ENCODE data around the gene SDR42E1. TPM values are rescaled to one million over a fixed set of nuclear protein-coding genes. Genes with fewer than 3 reads are reported as not detected.

The SDR42E1 gene
- total and polyA plus RNA-seq, 2 donors from 2014 or later = 2.5 to 15.0 TPM

- peaks cover 0 to 33% (median 26%) of the 10 kb centered on the region in 3 donors for H3K36me3 ChIP-seq (ENCODE audit: control insufficient read depth in 2 of 3, insufficient read depth in 3 of 3, low read length in 3 of 3)
- DNase-seq = peak in 2 of 5 donors; percentile 42 to 69
These were observed 70.3 kb downstream of the SDR42E1 start for GRCh38 chr16:81940781-81941560.

GRCh38 chr16:81939164-81940056, 71.9 kb downstream of the SDR42E1 start:
- H3K36me3 ChIP-seq (ENCODE audit: control insufficient read depth in 2 of 3, insufficient read depth in 3 of 3, low read length in 3 of 3) = peaks cover 0 to 30% (median 24%) of the 10 kb centered on the region in 3 donors
- FAIRE-seq = no peak
- intact Hi-C loops (cut with DNase I) = no loop called here
- H3K4me3 ChIP-seq (ENCODE audit: low read length in 3 of 3) = no peak overlapping the region
- H3K27ac ChIP-seq (ENCODE audit: low read depth in 2 of 2, low read length in 2 of 2) = no peak overlapping the region
- no peak for TF ChIP-seq CTCF (IDR thresholded peaks at IDR 0.05; ENCODE audit: borderline replicate concordance, extremely low read depth, insufficient read depth)
- no peaks in the 10 kb centered on the region for H3K9me3 ChIP-seq (ENCODE audit: control insufficient read depth in 2 of 3, insufficient read depth in 1 of 3, low read length in 3 of 3)
- H3K4me1 ChIP-seq (ENCODE audit: control insufficient read depth in 2 of 3, insufficient read depth in 2 of 3, low read depth in 1 of 3, low read length in 3 of 3) = no peaks in the 10 kb centered on the region
- no peaks in the 10 kb centered on the region for H3K27me3 ChIP-seq (ENCODE audit: control insufficient read depth, insufficient read depth, low read length)
- no peak overlapping the region for H3K9ac ChIP-seq (ENCODE audit: low read length in 3 of 3)
- peak in 2 of 5 donors; percentile 19 to 26 for DNase-seq

More at GRCh38 chr16:81940781-81941560, 70.3 kb downstream of the SDR42E1 start:
- intact Hi-C loops (cut with DNase I) = no loop called here
- no peak overlapping the region for H3K27ac ChIP-seq (ENCODE audit: low read depth in 2 of 2, low read length in 2 of 2)
- peak; percentile 26 for TF ChIP-seq CTCF (IDR thresholded peaks at IDR 0.05; ENCODE audit: borderline replicate concordance, extremely low read depth, insufficient read depth)
- H3K4me3 ChIP-seq (ENCODE audit: low read length in 3 of 3) = no peak overlapping the region
- H3K9ac ChIP-seq (ENCODE audit: low read length in 3 of 3) = no peak overlapping the region
- no peaks in the 10 kb centered on the region for H3K4me1 ChIP-seq (ENCODE audit: control insufficient read depth in 2 of 3, insufficient read depth in 2 of 3, low read depth in 1 of 3, low read length in 3 of 3)
- no peaks in the 10 kb centered on the region for H3K9me3 ChIP-seq (ENCODE audit: control insufficient read depth in 2 of 3, insufficient read depth in 1 of 3, low read length in 3 of 3)
- H3K27me3 ChIP-seq (ENCODE audit: control insufficient read depth, insufficient read depth, low read length) = no peaks in the 10 kb centered on the region
- no peak for FAIRE-seq

Other genes starting within 250 kb of the SDR42E1 start
- 50.7 TPM for gene PLCG2, start 232.2 kb downstream of the SDR42E1 start, total RNA-seq
- gene PLCG2, start 232.2 kb downstream of the SDR42E1 start, polyA plus RNA-seq (ENCODE audit: insufficient read depth, low read depth, low replicate concordance) = 55.6 TPM
- 0.79 TPM for gene HSD17B2, start 23.8 kb upstream of the SDR42E1 start, total RNA-seq
- 1.8 TPM for gene HSD17B2, start 23.8 kb upstream of the SDR42E1 start, polyA plus RNA-seq (ENCODE audit: insufficient read depth, low read depth, low replicate concordance)
- gene MPHOSPH6, start 158.8 kb upstream of the SDR42E1 start, total RNA-seq = 22.7 TPM
- gene MPHOSPH6, start 158.8 kb upstream of the SDR42E1 start, polyA plus RNA-seq (ENCODE audit: insufficient read depth, low read depth, low replicate concordance) = 28.2 TPM

Measured in kidney (tissue), 14 donors.